SK-N-MC (cell line): ENCODE results near the gene ITPKC.
A peak's percentile ranks its signal among the peaks of the same experiment; 100 is the strongest.
"Not testable (repeated sequence)": the region's sequence is repeated elsewhere in the genome, so short reads cannot be mapped to it uniquely, and the experiment has no call there.

Experiments
- DNase-seq: peaks from one replicate; pipeline ENCODE4 v3.0.0-alpha.2; 2011; ENCODE audit warnings: low read depth, low spot score
- H3K27ac ChIP-seq: fragments of 200-600 bp; sonication (generic); 2 replicates; pipeline ENCODE4 v1.5.1; 2016; ENCODE audit warnings: mixed run types
- H3K36me3 ChIP-seq: fragments of 200-600 bp; sonication (generic); 2 replicates; pipeline ENCODE4 v1.6.1; 2017; ENCODE audit warnings: antibody characterized with exemption, low read length, mixed read lengths; ENCODE audit not compliant: insufficient read depth
- H3K4me3 ChIP-seq: fragments of 200-600 bp; sonication (generic); 2 replicates; pipeline ENCODE4 v1.5.1; 2016
- H3K9ac ChIP-seq: fragments of 200-600 bp; sonication (generic); 2 replicates; pipeline ENCODE4 v1.8.0; 2017; ENCODE audit warnings: mixed run types, mixed read lengths; ENCODE audit not compliant: insufficient read length
- H3K9me3 ChIP-seq: fragments of 200-600 bp; sonication (generic); 2 replicates; pipeline ENCODE4 v1.6.1; 2017; ENCODE audit warnings: low read depth, mild to moderate bottlenecking, antibody characterized with exemption, low read length, moderate library complexity, mixed read lengths
- EZH2 ChIP-seq: fragments of 200-600 bp; sonication (generic); IDR thresholded peaks from one replicate; pipeline ENCODE4 v1.6.1; 2017; ENCODE audit warnings: antibody characterized with exemption
- FOXP2 ChIP-seq: optimal IDR thresholded peaks from 2 replicates; pipeline ENCODE3; 2011; ENCODE audit warnings: mild to moderate bottlenecking, moderate library complexity; ENCODE audit not compliant: insufficient read depth; ENCODE audit errors: extremely low read length, control extremely low read depth
- POLR2AphosphoS5 ChIP-seq: IDR thresholded peaks from 2 replicates; pipeline ENCODE4 v1.6.1; 2012; ENCODE audit warnings: mild to moderate bottlenecking, low read depth, low read length, borderline replicate concordance

The ITPKC gene

GRCh38 chr19:40777937-40778705, 61.2 kb downstream of the ITPKC start, which contains the start of gene RAB4B:
TSS of gene RAB4B (plus strand) at chr19:40778247. CDS start at chr19:40778376, 129 bp downstream.
- H3K4me3 ChIP-seq: peak within 1 kb of the TSS; percentile 91

GRCh38 chr19:40778706-40779284, 61.9 kb downstream of the ITPKC start:
- no peaks in the 10 kb centered on the region for H3K36me3 ChIP-seq
- DNase-seq: no peak
- TF ChIP-seq FOXP2: no peak
- H3K9ac ChIP-seq: peak overlapping the region; percentile 59
- peak overlapping the region; percentile 80 for H3K27ac ChIP-seq
- H3K9me3 ChIP-seq: no peaks in the 10 kb centered on the region
- peak overlapping the region; percentile 91 for H3K4me3 ChIP-seq

More at GRCh38 chr19:40777937-40778705, 61.2 kb downstream of the ITPKC start, which contains the start of gene RAB4B:
- DNase-seq: peak; percentile 97
- Histone ChIP-seq H3K27ac (peak within 1 kb of the TSS; percentile 100), H3K36me3 (no peaks in the 10 kb centered on the region), H3K9ac (peak within 1 kb of the TSS; percentile 89), H3K9me3 (no peaks in the 10 kb centered on the region)
- TF ChIP-seq POLR2AphosphoS5 (no peak), FOXP2 (peak; percentile 29)

- no peak for DNase-seq
- H3K9me3 ChIP-seq: no peaks in the 10 kb centered on the region
- no peaks in the 10 kb centered on the region for H3K36me3 ChIP-seq
- H3K4me3 ChIP-seq: no peak overlapping the region
- no peak overlapping the region for H3K9ac ChIP-seq
- TF ChIP-seq FOXP2: no peak
- no peak for TF ChIP-seq POLR2AphosphoS5
- TF ChIP-seq EZH2: no peak
- no peak overlapping the region for H3K27ac ChIP-seq
Observed at GRCh38 chr19:40780582-40780981, 63.7 kb downstream of the ITPKC start.

GRCh38 chr19:40781140-40781539, 64.2 kb downstream of the ITPKC start:
- Histone ChIP-seq H3K27ac (no peak overlapping the region), H3K36me3 (no peaks in the 10 kb centered on the region), H3K4me3 (no peak overlapping the region), H3K9me3 (no peaks in the 10 kb centered on the region), H3K9ac (no peak overlapping the region)
- TF ChIP-seq FOXP2: no peak
- TF ChIP-seq EZH2: no peak
- no peak for TF ChIP-seq POLR2AphosphoS5
- DNase-seq: no peak

GRCh38 chr19:40783711-40784110, 66.8 kb downstream of the ITPKC start:
- H3K9ac ChIP-seq: no peak overlapping the region
- no peak overlapping the region for H3K27ac ChIP-seq
- no peak overlapping the region for H3K4me3 ChIP-seq
- no peaks in the 10 kb centered on the region for H3K9me3 ChIP-seq
- TF ChIP-seq POLR2AphosphoS5 (no peak), FOXP2 (no peak), EZH2 (no peak)
- no peaks in the 10 kb centered on the region for H3K36me3 ChIP-seq
- no peak for DNase-seq

- not testable (repeated sequence) for H3K9ac ChIP-seq, H3K9me3 ChIP-seq, H3K4me3 ChIP-seq, H3K36me3 ChIP-seq, DNase-seq, H3K27ac ChIP-seq
Observed at GRCh38 chr19:40784146-40784545, 67.2 kb downstream of the ITPKC start.

- no peaks in the 10 kb centered on the region for H3K9me3 ChIP-seq
- H3K27ac ChIP-seq: no peak overlapping the region
- no peak overlapping the region for H3K4me3 ChIP-seq
- no peaks in the 10 kb centered on the region for H3K36me3 ChIP-seq
- no peak for DNase-seq
- TF ChIP-seq FOXP2: no peak
- TF ChIP-seq POLR2AphosphoS5: no peak
- TF ChIP-seq EZH2: no peak
- H3K9ac ChIP-seq: no peak overlapping the region
Observed at GRCh38 chr19:40785526-40785925, 68.6 kb downstream of the ITPKC start.

- no peak overlapping the region for H3K4me3 ChIP-seq
- DNase-seq: no peak
- no peak overlapping the region for H3K27ac ChIP-seq
- H3K9ac ChIP-seq: no peak overlapping the region
- TF ChIP-seq POLR2AphosphoS5: no peak
- TF ChIP-seq EZH2: no peak
- TF ChIP-seq FOXP2: no peak
- no peaks in the 10 kb centered on the region for H3K36me3 ChIP-seq
- no peaks in the 10 kb centered on the region for H3K9me3 ChIP-seq
Observed at GRCh38 chr19:40786060-40787037, 69.4 kb downstream of the ITPKC start.
